Heart left ventricle (tissue), 13 donors: ENCODE measurements around the gene SOD3.
A peak's percentile ranks its signal among the peaks of the same experiment; 100 is the strongest.

Source experiments
- CTCF ChIP-seq, 12 donors: fragments of 200-600 bp; sonication (generic) in 4 of 12; IDR thresholded peaks; one replicate each; pipeline versions ENCODE4 v1.5.0 to v1.8.0; 2018 to 2022; ENCODE audit warnings: antibody characterized with exemption in 12 of 12, mild to moderate bottlenecking in 5 of 12
- POLR2A ChIP-seq, 2 donors: fragments of 450-650 bp; IDR thresholded peaks; one replicate each; pipeline ENCODE4 v1.6.1; 2017; ENCODE audit warnings: antibody characterized with exemption in 2 of 2, mild to moderate bottlenecking in 2 of 2, moderate library complexity in 2 of 2
- donor health status: ischemic (EF 13 %, LVEDD 7.1; RV severe dilation, severe dysfunction).
- donor health status: DM: no; HTN: yes; CAD: no.
- donor health status: DM: no; HTN: no; CAD: no.
- donor health status: ischemic (EF 25% LVEDD 6.9; RV normal size, moderate dysfunction).
- donor health status: ischemic (EF 25% LVEDD 5.7; RV mildly dilated, moderate dysfunction).
- donor health status: ischemic (EF 35%, LVEDD 5.7; RV mildly dilated, moderate dysfunction).
- donor health status: nonischemic (EF 11% LVEDD 7.7; RV severe dilation, severe dysfunction).
- donor health status: DM: yes; HTN: yes; CAD: no.
- donor health status: PGD.
- donor health status: ischemic (EF 29% LVEDD 5.4; RV normal size, mild dysfunction).
- donor health status: nonischemic (EF 23%, LVEDD 6.1; RV moderate dilation, normal function).

- TF ChIP-seq CTCF (IDR thresholded peaks at IDR 0.05) (peak in 4 of 12 donors; percentile 7 to 26 (median 16)), POLR2A (IDR thresholded peaks at IDR 0.05) (no peak)
Measured at GRCh38 chr4:24793219-24794005, 2.0 kb upstream of the SOD3 start.
